ENCODE data around the gene KCNA3.

KCNA3 gene

GRCh38 chr1:110637475-110637874 lies 37.3 kb downstream of the KCNA3 start:
- no peak for DNase-seq (ENCODE audit: extremely low read depth, insufficient read length)
- TF ChIP-seq, protein P1, sequence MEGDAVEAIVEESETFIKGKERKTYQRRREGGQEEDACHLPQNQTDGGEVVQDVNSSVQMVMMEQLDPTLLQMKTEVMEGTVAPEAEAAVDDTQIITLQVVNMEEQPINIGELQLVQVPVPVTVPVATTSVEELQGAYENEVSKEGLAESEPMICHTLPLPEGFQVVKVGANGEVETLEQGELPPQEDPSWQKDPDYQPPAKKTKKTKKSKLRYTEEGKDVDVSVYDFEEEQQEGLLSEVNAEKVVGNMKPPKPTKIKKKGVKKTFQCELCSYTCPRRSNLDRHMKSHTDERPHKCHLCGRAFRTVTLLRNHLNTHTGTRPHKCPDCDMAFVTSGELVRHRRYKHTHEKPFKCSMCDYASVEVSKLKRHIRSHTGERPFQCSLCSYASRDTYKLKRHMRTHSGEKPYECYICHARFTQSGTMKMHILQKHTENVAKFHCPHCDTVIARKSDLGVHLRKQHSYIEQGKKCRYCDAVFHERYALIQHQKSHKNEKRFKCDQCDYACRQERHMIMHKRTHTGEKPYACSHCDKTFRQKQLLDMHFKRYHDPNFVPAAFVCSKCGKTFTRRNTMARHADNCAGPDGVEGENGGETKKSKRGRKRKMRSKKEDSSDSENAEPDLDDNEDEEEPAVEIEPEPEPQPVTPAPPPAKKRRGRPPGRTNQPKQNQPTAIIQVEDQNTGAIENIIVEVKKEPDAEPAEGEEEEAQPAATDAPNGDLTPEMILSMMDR (IDR thresholded peaks at IDR 0.05; ENCODE audit: insufficient read depth, low read length, poor library complexity, severe bottlenecking): peak; percentile 18
- H3K4me3 ChIP-seq (replicated peaks; ENCODE audit: low read depth, low read length): no peak overlapping the region
- no peaks in the 10 kb centered on the region for H3K36me3 ChIP-seq (ENCODE audit: control insufficient read depth, insufficient read depth, low read length)
- no peaks in the 10 kb centered on the region for H3K27me3 ChIP-seq (replicated peaks; ENCODE audit: control insufficient read depth, insufficient read depth, low read length)

DNA sequence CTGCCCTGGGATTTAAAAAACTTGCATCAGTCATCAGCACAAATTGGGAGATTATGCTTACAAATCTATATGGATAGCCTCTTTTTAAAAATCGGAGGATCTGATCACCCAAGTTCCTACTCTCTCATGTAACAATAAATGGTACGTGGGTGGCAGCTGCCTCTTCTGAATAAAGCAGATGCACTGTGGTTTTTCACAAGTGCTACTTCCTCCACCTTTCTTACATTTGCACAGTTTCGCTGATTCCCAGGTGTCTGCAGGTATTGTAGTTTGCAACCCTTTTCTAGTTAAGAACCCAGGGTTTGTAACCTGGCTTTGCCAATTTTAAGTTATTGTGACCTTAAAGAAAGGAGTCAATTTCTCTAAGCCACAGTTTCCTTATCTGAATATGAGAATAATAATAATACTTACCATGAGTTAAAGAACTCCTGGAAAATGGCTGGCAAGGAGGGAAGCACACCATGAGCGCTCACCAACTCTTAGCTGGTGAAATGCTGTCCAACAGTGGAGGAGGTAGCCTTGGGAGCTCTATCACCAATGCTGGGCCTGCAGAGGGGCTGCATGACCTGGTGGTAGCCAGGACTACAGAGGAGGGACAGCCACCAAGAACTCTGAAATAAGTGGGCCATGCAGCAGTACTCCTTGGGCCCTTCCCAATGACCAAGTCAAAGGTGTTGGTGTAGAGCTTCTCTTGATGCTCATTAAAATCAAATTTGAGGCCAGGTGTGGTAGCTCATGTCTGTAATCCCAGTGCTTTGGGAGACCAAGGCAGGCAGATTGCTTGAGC lies 38.4 kb downstream of the KCNA3 start:
- Histone ChIP-seq H3K4me3 (replicated peaks; ENCODE audit: low read depth, low read length) (no peak overlapping the region), H3K27me3 (replicated peaks; ENCODE audit: control insufficient read depth, insufficient read depth, low read length) (no peaks in the 10 kb centered on the region), H3K36me3 (ENCODE audit: control insufficient read depth, insufficient read depth, low read length) (no peaks in the 10 kb centered on the region)
- DNase-seq (ENCODE audit: extremely low read depth, insufficient read length): peak; percentile 29
- TF ChIP-seq, protein P1 (IDR thresholded peaks at IDR 0.05; ENCODE audit: insufficient read depth, low read length, poor library complexity, severe bottlenecking): no peak

DNA sequence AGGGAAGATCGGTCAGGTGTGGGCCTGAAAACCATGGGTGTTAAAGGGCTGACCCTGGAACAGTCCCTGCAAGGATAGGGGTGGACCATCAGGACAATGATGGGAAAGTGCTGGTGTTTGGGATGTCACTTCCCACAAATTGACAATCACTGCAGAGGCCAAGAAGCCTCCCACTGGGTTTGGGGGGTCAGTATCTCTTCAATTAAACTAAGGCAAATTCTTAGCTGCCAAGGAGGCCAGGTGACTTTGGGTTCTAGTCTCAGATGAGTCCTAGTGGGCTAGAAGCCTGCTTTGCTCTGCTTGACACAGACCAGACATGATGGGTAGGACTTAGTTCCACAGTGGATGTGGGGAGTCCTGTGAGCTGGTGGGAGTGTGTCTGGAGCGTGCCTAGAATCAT lies 39.3 kb downstream of the KCNA3 start:
- TF ChIP-seq, protein P1 (IDR thresholded peaks at IDR 0.05; ENCODE audit: insufficient read depth, low read length, poor library complexity, severe bottlenecking): no peak
- H3K36me3 ChIP-seq (ENCODE audit: control insufficient read depth, insufficient read depth, low read length): no peaks in the 10 kb centered on the region
- no peak for DNase-seq (ENCODE audit: extremely low read depth, insufficient read length)
- no peak overlapping the region for H3K4me3 ChIP-seq (replicated peaks; ENCODE audit: low read depth, low read length)
- no peaks in the 10 kb centered on the region for H3K27me3 ChIP-seq (replicated peaks; ENCODE audit: control insufficient read depth, insufficient read depth, low read length)

DNA sequence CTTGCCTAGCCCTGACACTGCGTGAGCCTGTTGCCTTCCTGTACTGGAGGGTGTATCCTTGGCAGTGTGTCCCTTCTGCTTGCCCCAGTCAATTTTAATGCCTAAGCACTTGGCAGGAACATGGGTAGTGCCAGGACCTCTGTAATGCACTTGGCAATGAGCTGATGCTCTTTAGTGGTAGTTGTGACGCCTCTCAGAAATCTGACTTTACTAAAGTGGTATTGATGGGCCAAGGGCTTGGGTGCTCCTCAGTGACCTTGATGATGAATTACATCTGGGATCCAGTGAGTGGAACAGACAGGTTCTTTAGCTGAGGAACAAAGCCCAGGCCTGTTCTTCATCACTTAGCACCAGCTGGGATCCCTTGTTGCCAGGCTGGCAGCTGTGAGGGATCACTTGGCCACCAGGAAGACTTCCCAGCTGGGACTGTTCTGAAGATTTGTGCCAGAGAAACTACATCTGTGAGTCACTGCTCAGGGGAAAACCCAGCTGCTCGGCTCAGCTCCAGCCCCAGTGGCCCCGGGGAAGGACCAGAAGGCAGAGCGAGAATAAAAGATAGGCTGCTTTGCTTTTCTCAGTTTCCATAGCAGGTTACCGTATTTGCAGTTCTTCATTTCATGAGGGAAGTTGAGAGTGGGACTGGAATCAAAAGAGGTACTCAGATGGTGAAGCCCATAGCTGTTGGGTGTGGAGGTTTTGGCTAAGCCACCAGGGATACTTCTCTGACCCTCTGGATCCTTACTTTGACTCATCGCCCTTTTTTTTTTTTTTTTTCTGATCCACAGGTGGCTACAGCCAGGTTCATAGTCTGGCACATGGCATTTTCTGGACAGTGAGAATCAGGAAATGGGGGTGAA lies 40.1 kb downstream of the KCNA3 start:
- H3K36me3 ChIP-seq (ENCODE audit: control insufficient read depth, insufficient read depth, low read length): no peaks in the 10 kb centered on the region
- H3K4me3 ChIP-seq (replicated peaks; ENCODE audit: low read depth, low read length): no peak overlapping the region
- peak; percentile 86 for DNase-seq (ENCODE audit: extremely low read depth, insufficient read length)
- TF ChIP-seq, protein P1 (IDR thresholded peaks at IDR 0.05; ENCODE audit: insufficient read depth, low read length, poor library complexity, severe bottlenecking): no peak
- H3K27me3 ChIP-seq (replicated peaks; ENCODE audit: control insufficient read depth, insufficient read depth, low read length): no peaks in the 10 kb centered on the region

GRCh38 chr1:110634086-110634454 lies 40.7 kb downstream of the KCNA3 start:
- TF ChIP-seq, protein P1 (IDR thresholded peaks at IDR 0.05; ENCODE audit: insufficient read depth, low read length, poor library complexity, severe bottlenecking): no peak
- Histone ChIP-seq H3K27me3 (replicated peaks; ENCODE audit: control insufficient read depth, insufficient read depth, low read length) (no peaks in the 10 kb centered on the region), H3K36me3 (ENCODE audit: control insufficient read depth, insufficient read depth, low read length) (no peaks in the 10 kb centered on the region), H3K4me3 (replicated peaks; ENCODE audit: low read depth, low read length) (no peak overlapping the region)
- no peak for DNase-seq (ENCODE audit: extremely low read depth, insufficient read length)
